Measurements from ENCODE around the gene CXCL3. TPM values are rescaled to one million over a fixed set of nuclear protein-coding genes. Genes with fewer than 3 reads are reported as not detected.
A peak's percentile ranks its signal among the peaks of the same experiment; 100 is the strongest.
"Not testable (repeated sequence)": the region's sequence is repeated elsewhere in the genome, so short reads cannot be mapped to it uniquely, and the experiment has no call there.

CXCL3 gene
- total and polyA plus RNA-seq, 9 of the 15 experiments (the other 6 are each of a cell fraction or from before 2014, with no cell fraction given) = 2.3 to 8.9 (median 6.1) TPM

- Histone ChIP-seq H2AFZ (ENCODE audit: low read depth, low read length) (peak overlapping the region; percentile 43; the same call in 1 of the 2 replicates), H3K9me3 (replicated peaks; ENCODE audit: control insufficient read depth, insufficient read depth, low read depth, low read length) (no peaks in the 10 kb centered on the region; the same call in 1 of the 2 replicates), H3K4me1 (replicated peaks in 1 of 2; ENCODE audit: control insufficient read depth in 2 of 2, insufficient read depth in 2 of 2, low read length in 2 of 2) (peaks cover 0 to 19% of the 10 kb centered on the region in 2 experiments; a peak in 3 of 5 replicates), H4K20me1 (replicated peaks; ENCODE audit: control insufficient read depth, insufficient read depth, low read length) (no peaks in the 10 kb centered on the region), H3K9ac (ENCODE audit: insufficient read depth in 1 of 2, low read depth in 2 of 2, low read length in 2 of 2) (no peak overlapping the region), H3K27ac (ENCODE audit: extremely low read depth, low read depth, low read length) (no peak overlapping the region), H3K27me3 (ENCODE audit: control insufficient read depth in 2 of 2, insufficient read depth in 2 of 2, low read length in 2 of 2) (no peaks in the 10 kb centered on the region), H3K9me1 (ENCODE audit: control insufficient read depth, insufficient read depth, low read length) (no peaks in the 10 kb centered on the region), H3K4me3 (no peak overlapping the region), H3K79me2 (ENCODE audit: control insufficient read depth, insufficient read depth, low read length) (no peaks in the 10 kb centered on the region), H3K36me3 (ENCODE audit: control insufficient read depth, insufficient read depth, low read length) (no peaks in the 10 kb centered on the region), H3K4me2 (ENCODE audit: insufficient read depth, low read length) (no peak overlapping the region)
- no TSS peak for BruUV-seq (replicated peaks)
- DNase-seq (ENCODE audit: extremely low read depth in 1 of 4, low spot score in 3 of 4) (no peak), FAIRE-seq (no peak), ATAC-seq (no peak)
- 3% methylated on average over 3 of the region's 3 CpGs for WGBS (ENCODE audit: insufficient coverage, low coverage, missing lambda C conversion rate)
- TF ChIP-seq ZNF212 (CRISPR knock-in tag; IDR thresholded peaks at IDR 0.05) = no peak
- no peak for TF ChIP-seq PCBP1 (IDR thresholded peaks at IDR 0.05; ENCODE audit: low read depth, low read length, poor library complexity, severe bottlenecking)
- ChIA-PET POLR2A (interaction anchor here (0.5 to 1.1 kb wide), 3 partner anchors 10 to 296 kb away, joined by 3 to 4 read pairs (median 3); no protein-coding TSS in a partner anchor), CTCF (ENCODE audit: low intra/inter-chr PET ratio) (no interaction called here)
- in situ Hi-C loops (cut with MboI) = no loop called here
- intact Hi-C loops (cut with micrococcal nuclease) = no loop called here
Observed at GRCh38 chr4:74081035-74081434, 42.5 kb upstream of the CXCL3 start.

GRCh38 chr4:74080351-74080750, 41.9 kb upstream of the CXCL3 start:
- 89% methylated on average over 2 of the region's 2 CpGs for WGBS (ENCODE audit: insufficient coverage, low coverage, missing lambda C conversion rate)
- H3K9me3 ChIP-seq (replicated peaks; ENCODE audit: control insufficient read depth, insufficient read depth, low read depth, low read length); H3K4me3 ChIP-seq; intact Hi-C loops (cut with micrococcal nuclease); H3K36me3 ChIP-seq (ENCODE audit: control insufficient read depth, insufficient read depth, low read length); H3K9me1 ChIP-seq (ENCODE audit: control insufficient read depth, insufficient read depth, low read length); POLR2A ChIA-PET; H2AFZ ChIP-seq (ENCODE audit: low read depth, low read length); H3K9ac ChIP-seq (ENCODE audit: insufficient read depth in 1 of 2, low read depth in 2 of 2, low read length in 2 of 2); DNase-seq (ENCODE audit: extremely low read depth in 1 of 4, low spot score in 3 of 4); H3K4me2 ChIP-seq (ENCODE audit: insufficient read depth, low read length); H4K20me1 ChIP-seq (replicated peaks; ENCODE audit: control insufficient read depth, insufficient read depth, low read length); FAIRE-seq; H3K27ac ChIP-seq (ENCODE audit: extremely low read depth, low read depth, low read length); H3K79me2 ChIP-seq (ENCODE audit: control insufficient read depth, insufficient read depth, low read length); BruUV-seq (replicated peaks); ATAC-seq; CTCF ChIA-PET (ENCODE audit: low intra/inter-chr PET ratio); H3K27me3 ChIP-seq (ENCODE audit: control insufficient read depth in 2 of 2, insufficient read depth in 2 of 2, low read length in 2 of 2); in situ Hi-C loops (cut with MboI): not testable (repeated sequence)
- 0 out of 2 replicates have a peak, but pooled peaks have one; percentile 32 for TF ChIP-seq BCOR (IDR thresholded peaks at IDR 0.05)
- peak; percentile 86 for TF ChIP-seq ZNF146 (CRISPR knock-in tag; IDR thresholded peaks at IDR 0.05; ENCODE audit: unreplicated experiment)
- peaks cover 0 to 19% of the 10 kb centered on the region in 2 experiments; a peak in 3 of 5 replicates for H3K4me1 ChIP-seq (replicated peaks in 1 of 2; ENCODE audit: control insufficient read depth in 2 of 2, insufficient read depth in 2 of 2, low read length in 2 of 2)

Data from K562 (cell line).